Heart left ventricle (tissue), 16 donors: ENCODE data around the gene TIPARP. TPM values are rescaled to one million over a fixed set of nuclear protein-coding genes. Genes with fewer than 3 reads are reported as not detected.

Source experiments
- ATAC-seq, 4 donors: fragments of 200-7000 bp; cut with Tn5 transposase; one replicate each; pipeline ENCODE4 v1.9.1; 2020 to 2022; ENCODE audit warnings: moderate library complexity in 4 of 4, mild to moderate bottlenecking in 3 of 4, moderate number of reproducible peaks in 1 of 4
- DNase-seq, 5 donors: peaks; one replicate each; pipeline ENCODE4 v3.0.0-alpha.2; 2020
- H3K27ac ChIP-seq, 12 donors: fragments of 200-600 bp; sonication (generic) in 4 of 12; one replicate each; pipeline versions ENCODE4 v1.5.0 to v1.8.0; 2016 to 2022; ENCODE audit warnings: mild to moderate bottlenecking in 2 of 12
- H3K27me3 ChIP-seq, 9 donors: fragments of 200-600 bp; sonication (generic) in 2 of 9; one replicate each; pipeline versions ENCODE4 v1.5.1 to v1.8.0; 2016 to 2022; ENCODE audit warnings: mild to moderate bottlenecking in 3 of 9
- H3K36me3 ChIP-seq, 9 donors: fragments of 200-600 bp; sonication (generic) in 2 of 9; one replicate each; pipeline versions ENCODE4 v1.5.0 to v1.8.0; 2018 to 2022; ENCODE audit warnings: mild to moderate bottlenecking in 2 of 9
- H3K4me1 ChIP-seq, 12 donors: fragments of 200-600 bp; sonication (generic) in 4 of 12; one replicate each; pipeline versions ENCODE4 v1.5.0 to v1.8.0; 2016 to 2022; ENCODE audit warnings: mild to moderate bottlenecking in 3 of 12
- H3K4me3 ChIP-seq, 12 donors: fragments of 200-600 bp; sonication (generic) in 4 of 12; one replicate each; pipeline versions ENCODE4 v1.5.0 to v1.8.0; 2017 to 2022; ENCODE audit warnings: mild to moderate bottlenecking in 9 of 12, moderate library complexity in 4 of 12
- H3K9me3 ChIP-seq, 12 donors: fragments of 200-600 bp; sonication (generic) in 4 of 12; one replicate each; pipeline versions ENCODE4 v1.5.0 to v1.8.0; 2016 to 2022; ENCODE audit warnings: mild to moderate bottlenecking in 1 of 12
- POLR2A ChIP-seq, 2 donors: fragments of 450-650 bp; IDR thresholded peaks; one replicate each; pipeline ENCODE4 v1.6.1; 2017; ENCODE audit warnings: antibody characterized with exemption in 2 of 2, mild to moderate bottlenecking in 2 of 2, moderate library complexity in 2 of 2
- WGBS, 4 donors: extraction: QIAGEN DNeasy Blood & Tissue Kit in 2 of 4; methylation state at CpG; one replicate each; pipeline versions ENCODE4 v1.1.5 to v1.1.7; 2013 to 2018; 5-methylcytosine and 5-hydroxymethylcytosine counted together
- intact Hi-C, 10 donors: fragments of 100-400 bp; cut with DNase I; formaldehyde crosslinking; loops; one replicate each; pipeline versions ENCODE4 v1.11.1 to v1.14.2; 2022
- polyA plus RNA-seq, 2 donors: library from polyadenylated mRNA; stranded (reverse); fragments of 200-250 nt; gene quantifications; one replicate each; pipeline ENCODE4 v1.2.3, GENCODE V29; 2013
- total RNA-seq, 9 donors: library from RNA; depleted of rRNA in 2 of 9; stranded (reverse); fragments of >200 nt in 2 of 9; fragmentation: NEBNext Ultra II Directional in 3 of 9; extraction: Animal tissue kit (Norgen Biotek cat#: 25700) in 3 of 9; gene quantifications; one replicate each; pipeline versions ENCODE4 v1.1.0 to v1.2.4, GENCODE V29; 2016 to 2023
- TF ChIP-seq, protein P1 (sequence below), 12 donors: fragments of 200-600 bp; sonication (generic) in 4 of 12; IDR thresholded peaks; one replicate each; pipeline versions ENCODE4 v1.5.0 to v1.8.0; 2018 to 2022; ENCODE audit warnings: antibody characterized with exemption in 12 of 12, mild to moderate bottlenecking in 5 of 12
- donor health status: ischemic (EF 13 %, LVEDD 7.1; RV severe dilation, severe dysfunction).
- donor health status: healthy with polysubstance abuse.
- donor health status: DM: no; HTN: yes; CAD: no.
- donor health status: DM: no; HTN: no; CAD: no.
- donor health status: ischemic (EF 25% LVEDD 6.9; RV normal size, moderate dysfunction).
- donor health status: ischemic (EF 25% LVEDD 5.7; RV mildly dilated, moderate dysfunction).
- donor health status: healthy.
- donor health status: DM: yes; HTN: yes; CAD: no.
- donor health status: ischemic (EF 35%, LVEDD 5.7; RV mildly dilated, moderate dysfunction).
- donor health status: nonischemic (EF 11% LVEDD 7.7; RV severe dilation, severe dysfunction).
- donor health status: DM: yes; HTN: yes; CAD: no.
- donor health status: PGD.
- donor health status: ischemic (EF 29% LVEDD 5.4; RV normal size, mild dysfunction).
- donor health status: nonischemic (EF 23%, LVEDD 6.1; RV moderate dilation, normal function).

The TIPARP gene
- total and polyA plus RNA-seq, 11 donors, result 12.8 to 46.8 (median 33.8) TPM

DNA sequence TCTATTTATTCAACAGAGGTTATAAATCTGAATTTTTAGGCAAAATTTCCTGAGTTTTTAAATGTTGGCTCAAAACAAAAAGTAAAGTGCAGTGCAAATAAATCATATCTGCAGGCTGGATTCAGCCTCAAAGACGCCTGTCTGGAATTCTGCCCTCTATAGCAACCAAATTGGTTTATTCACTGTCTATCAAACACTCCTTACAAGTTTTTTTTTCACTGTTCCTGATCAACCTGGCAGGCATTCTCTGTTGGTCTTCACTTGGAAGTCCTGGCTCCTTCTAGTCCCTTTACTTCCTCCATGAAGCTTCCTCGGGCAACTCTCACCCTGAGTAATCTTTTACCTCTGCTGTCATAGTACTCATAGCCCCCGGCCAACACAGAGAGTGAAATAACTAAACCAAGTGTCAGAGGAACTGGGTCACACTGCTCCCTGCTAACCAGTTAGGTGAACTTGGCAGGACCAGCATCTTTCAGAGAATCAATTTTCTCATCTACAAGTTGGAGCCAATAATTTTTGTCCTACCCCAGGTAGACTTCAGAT, 36.8 kb upstream of the TIPARP start:
- Histone ChIP-seq H3K27me3 (no peaks in the 10 kb centered on the region), H3K27ac (no peak overlapping the region), H3K9me3 (no peaks in the 10 kb centered on the region), H3K4me1 (peaks cover 0 to 4% (median 0%) of the 10 kb centered on the region in 12 donors), H3K36me3 (no peaks in the 10 kb centered on the region), H3K4me3 (no peak overlapping the region)
- no peak for TF ChIP-seq POLR2A (IDR thresholded peaks at IDR 0.05)
- TF ChIP-seq, protein P1, sequence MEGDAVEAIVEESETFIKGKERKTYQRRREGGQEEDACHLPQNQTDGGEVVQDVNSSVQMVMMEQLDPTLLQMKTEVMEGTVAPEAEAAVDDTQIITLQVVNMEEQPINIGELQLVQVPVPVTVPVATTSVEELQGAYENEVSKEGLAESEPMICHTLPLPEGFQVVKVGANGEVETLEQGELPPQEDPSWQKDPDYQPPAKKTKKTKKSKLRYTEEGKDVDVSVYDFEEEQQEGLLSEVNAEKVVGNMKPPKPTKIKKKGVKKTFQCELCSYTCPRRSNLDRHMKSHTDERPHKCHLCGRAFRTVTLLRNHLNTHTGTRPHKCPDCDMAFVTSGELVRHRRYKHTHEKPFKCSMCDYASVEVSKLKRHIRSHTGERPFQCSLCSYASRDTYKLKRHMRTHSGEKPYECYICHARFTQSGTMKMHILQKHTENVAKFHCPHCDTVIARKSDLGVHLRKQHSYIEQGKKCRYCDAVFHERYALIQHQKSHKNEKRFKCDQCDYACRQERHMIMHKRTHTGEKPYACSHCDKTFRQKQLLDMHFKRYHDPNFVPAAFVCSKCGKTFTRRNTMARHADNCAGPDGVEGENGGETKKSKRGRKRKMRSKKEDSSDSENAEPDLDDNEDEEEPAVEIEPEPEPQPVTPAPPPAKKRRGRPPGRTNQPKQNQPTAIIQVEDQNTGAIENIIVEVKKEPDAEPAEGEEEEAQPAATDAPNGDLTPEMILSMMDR (IDR thresholded peaks at IDR 0.05), result no peak
- intact Hi-C loops, result no loop called here
- DNase-seq, result no peak
- no peak for ATAC-seq
- WGBS, 4 donors, result 55 to 66% (median 61%) methylated on average over 3 of the region's 3 CpGs

DNA sequence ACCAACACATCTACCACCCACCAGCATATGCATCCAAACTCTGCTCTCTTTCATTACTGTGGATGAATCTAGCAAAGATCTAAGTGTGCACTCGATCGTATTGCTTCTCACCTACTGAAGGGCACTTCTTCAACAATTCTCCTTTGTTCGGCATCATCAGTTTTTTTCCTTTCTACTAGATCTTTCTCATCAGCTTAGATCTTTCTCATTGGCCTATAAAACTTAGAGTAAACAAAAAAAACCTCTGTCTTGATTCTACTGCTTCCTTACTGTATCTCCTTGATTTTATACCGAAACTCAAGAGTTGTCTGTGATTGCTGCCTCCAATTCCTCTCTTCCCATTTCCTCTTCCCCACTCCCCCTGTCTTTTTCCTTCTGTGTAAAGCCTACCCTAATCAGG, 36.1 kb upstream of the TIPARP start:
- H3K4me3 ChIP-seq, result no peak overlapping the region
- H3K4me1 ChIP-seq, result peaks cover 0 to 10% (median 0%) of the 10 kb centered on the region in 12 donors
- ATAC-seq (no peak), DNase-seq (no peak)
- no peak for TF ChIP-seq POLR2A (IDR thresholded peaks at IDR 0.05)
- TF ChIP-seq, protein P1 (IDR thresholded peaks at IDR 0.05), result no peak
- H3K9me3 ChIP-seq, result no peaks in the 10 kb centered on the region
- intact Hi-C loops, result no loop called here
- H3K27ac ChIP-seq, result no peak overlapping the region
- WGBS, 4 donors, result 69 to 97% (median 81%) methylated on average over 3 to 4 of the region's 4 CpGs
- no peaks in the 10 kb centered on the region for H3K36me3 ChIP-seq
- no peaks in the 10 kb centered on the region for H3K27me3 ChIP-seq

DNA sequence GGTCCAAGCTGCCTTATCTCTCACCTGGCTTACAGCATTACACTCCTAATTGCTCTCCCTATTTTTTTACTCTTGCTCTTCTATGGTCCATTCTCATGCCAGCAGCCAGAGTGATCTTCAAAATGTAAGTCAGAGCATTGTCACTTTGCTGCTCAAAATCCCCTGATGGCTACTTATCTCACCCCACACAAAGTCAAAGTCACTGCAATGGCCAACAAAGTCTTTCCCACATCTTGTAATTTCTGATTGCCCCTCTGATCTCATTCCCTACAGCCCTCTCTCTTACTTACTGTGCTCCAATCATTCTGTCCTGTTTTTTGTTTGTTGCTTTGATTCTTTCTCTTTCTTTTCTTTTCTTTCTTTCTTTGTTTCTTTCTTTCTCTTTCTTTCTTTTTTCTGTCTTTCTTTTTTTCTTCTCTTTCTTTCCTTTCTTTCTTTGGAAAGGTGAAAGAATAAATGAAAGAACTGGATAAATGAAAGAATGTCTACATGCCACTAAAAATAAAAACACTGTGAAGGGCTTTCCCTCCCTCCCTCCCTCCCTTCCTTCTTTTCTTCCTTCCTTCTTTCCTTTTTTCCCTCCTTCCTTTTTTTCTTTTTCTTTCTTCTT, 34.9 kb upstream of the TIPARP start:
- Histone ChIP-seq H3K4me3 (no peak overlapping the region), H3K27me3 (no peaks in the 10 kb centered on the region), H3K36me3 (no peaks in the 10 kb centered on the region), H3K9me3 (no peaks in the 10 kb centered on the region), H3K27ac (no peak overlapping the region), H3K4me1 (peaks cover 0 to 15% (median 0%) of the 10 kb centered on the region in 12 donors)
- no peak for TF ChIP-seq POLR2A (IDR thresholded peaks at IDR 0.05)
- TF ChIP-seq, protein P1 (IDR thresholded peaks at IDR 0.05), result no peak
- intact Hi-C loops, result no loop called here
- DNase-seq, result no peak
- no peak for ATAC-seq

DNA sequence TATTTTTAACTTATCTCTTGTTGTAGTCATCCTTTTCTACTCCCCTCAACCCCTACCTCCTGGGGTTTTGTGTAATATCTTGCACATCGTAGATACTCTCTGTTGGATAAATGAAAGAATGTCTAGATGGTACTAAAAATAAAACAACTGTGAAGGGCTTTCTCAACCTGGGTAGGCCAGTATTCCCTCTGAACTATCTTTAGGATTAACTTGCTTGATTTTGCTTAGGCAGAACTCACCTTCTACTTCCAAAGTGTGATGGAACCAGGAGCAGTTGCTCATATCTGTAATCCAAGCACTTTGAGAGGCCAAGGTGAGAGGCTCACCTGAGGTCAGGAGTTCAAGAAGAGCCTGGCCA, 32.8 kb upstream of the TIPARP start:
- H3K36me3 ChIP-seq, result no peaks in the 10 kb centered on the region
- H3K27ac ChIP-seq, result no peak overlapping the region
- no peaks in the 10 kb centered on the region for H3K9me3 ChIP-seq
- no peak for TF ChIP-seq POLR2A (IDR thresholded peaks at IDR 0.05)
- TF ChIP-seq, protein P1 (IDR thresholded peaks at IDR 0.05), result no peak
- no peak overlapping the region for H3K4me3 ChIP-seq
- ATAC-seq (no peak), DNase-seq (no peak)
- 0 to 32% (median 13%) methylated on average over 1 of the region's 1 CpG for WGBS, 4 donors
- H3K27me3 ChIP-seq, result no peaks in the 10 kb centered on the region
- intact Hi-C loops, result no loop called here
- peaks cover 0 to 15% (median 0%) of the 10 kb centered on the region in 12 donors for H3K4me1 ChIP-seq
